ENCODE data around the gene ZSWIM3. TPM values are rescaled to one million over a fixed set of nuclear protein-coding genes. Genes with fewer than 3 reads are reported as not detected.
A peak's percentile ranks its signal among the peaks of the same experiment; 100 is the strongest.

Gene ZSWIM3
- total and polyA plus RNA-seq, 4 donors = 0.56 to 4.2 (median 2.3) TPM

GRCh38 chr20:45918182-45918737, 60.8 kb downstream of the ZSWIM3 start:
- Histone ChIP-seq H3K27me3 (ENCODE audit: control insufficient read depth in 4 of 4, insufficient read depth in 4 of 4, low read length in 3 of 4) (no peaks in the 10 kb centered on the region), H3K36me3 (ENCODE audit: control insufficient read depth in 4 of 4, insufficient read depth in 3 of 4, low read depth in 1 of 4, low read length in 3 of 4) (no peaks in the 10 kb centered on the region), H3K27ac (ENCODE audit: low read depth in 1 of 2, low read length in 2 of 2) (peak overlapping the region; percentile 54 to 64), H3K4me1 (ENCODE audit: control insufficient read depth in 4 of 4, insufficient read depth in 4 of 4, low read length in 3 of 4) (peaks cover 0 to 16% (median 2%) of the 10 kb centered on the region in 4 donors), H3K9ac (ENCODE audit: low read depth in 1 of 2, low read length in 2 of 2) (no peak overlapping the region), H3K9me3 (ENCODE audit: control insufficient read depth in 4 of 4, low read length in 3 of 4) (no peaks in the 10 kb centered on the region), H3K4me3 (ENCODE audit: low read depth in 1 of 3, low read length in 3 of 3) (no peak overlapping the region)
- DNase-seq (ENCODE audit: low spot score) = no peak
- TF ChIP-seq ATF3 (IDR thresholded peaks at IDR 0.05) (no peak), YY1 (IDR thresholded peaks at IDR 0.05) (no peak), GABPA (IDR thresholded peaks at IDR 0.05 in 1 of 2, conservative IDR thresholded peaks at IDR 0.05 in 1 of 2) (no peak), MAX (IDR thresholded peaks at IDR 0.05) (peak; percentile 25), SP1 (IDR thresholded peaks at IDR 0.05) (peak; percentile 47), RXRA (IDR thresholded peaks at IDR 0.05) (peak in 1 of 2 donors; percentile 7), NR2F2 (IDR thresholded peaks at IDR 0.05) (peak; percentile 86), CTCF (IDR thresholded peaks at IDR 0.05; ENCODE audit: low read depth, low read length, missing input control) (no peak), REST (IDR thresholded peaks at IDR 0.05) (no peak), TAF1 (conservative IDR thresholded peaks at IDR 0.05) (no peak), EGR1 (IDR thresholded peaks at IDR 0.05; ENCODE audit: low read depth in 2 of 2) (no peak), RAD21 (IDR thresholded peaks at IDR 0.05) (no peak), ZBTB33 (IDR thresholded peaks at IDR 0.05) (no peak), FOXA2 (IDR thresholded peaks at IDR 0.05) (no peak), JUND (IDR thresholded peaks at IDR 0.05) (no peak), HNF4A (conservative IDR thresholded peaks at IDR 0.05) (no peak), HNF4G (IDR thresholded peaks at IDR 0.05) (no peak), FOXA1 (IDR thresholded peaks at IDR 0.05) (no peak)
- 76% methylated on average over 5 of the region's 5 CpGs for WGBS

All from liver (tissue), 9 donors.